HEK293T (cell line): ENCODE data around the gene CFAP100.

ENCODE experiments used
- ARNT ChIP-seq: fragments of 450-650 bp; IDR thresholded peaks from 2 replicates; pipeline ENCODE4 v1.6.1; 2017; ENCODE audit warnings: mild to moderate bottlenecking
- CTBP1 ChIP-seq: fragments of 450-650 bp; IDR thresholded peaks from 2 replicates; pipeline ENCODE4 v1.6.1; 2016; ENCODE audit warnings: borderline replicate concordance
- HDGF ChIP-seq: fragments of 450-650 bp; IDR thresholded peaks from 2 replicates; pipeline ENCODE4 v1.6.1; 2017; ENCODE audit warnings: antibody characterized with exemption, borderline replicate concordance
- SUZ12 ChIP-seq: fragments of 450-650 bp; IDR thresholded peaks from 2 replicates; pipeline ENCODE4 v1.6.1; 2016; ENCODE audit warnings: mild to moderate bottlenecking
- TARDBP ChIP-seq: fragments of 450-650 bp; IDR thresholded peaks from 2 replicates; pipeline ENCODE4 v1.6.1; 2016

GRCh38 chr3:126485956-126486355, 91.2 kb downstream of the CFAP100 start:
- TF ChIP-seq ARNT (no peak), TARDBP (no peak), SUZ12 (no peak), HDGF (no peak), CTBP1 (no peak)
